HepG2 (cell line): ENCODE results near the gene PHF3. TPM values are rescaled to one million over a fixed set of nuclear protein-coding genes. Genes with fewer than 3 reads are reported as not detected.

ENCODE experiments used
- ATAC-seq: fragments of 200-7000 bp; cut with Tn5 transposase; 3 replicates; pipeline ENCODE4 v1.9.1; 2020; ENCODE audit warnings: mild to moderate bottlenecking, moderate library complexity
- BruUV-seq: library from RNA; stranded (reverse); fragments of 400-500 nt; replicated peaks from 2 replicates; lab custom pipeline; 2021; lab: Mats Ljungman, UMichigan
- CTCF ChIA-PET: fragments of 300-600 bp; formaldehyde crosslinking; extraction: SDS; loops from one replicate; lab custom pipeline; 2021; ENCODE audit warnings: low total read pairs, inconsistent platforms, low intra/inter-chr PET ratio; lab: Yijun Ruan, JAX
- POLR2A ChIA-PET: fragments of 350-600 bp; sonication (Branson Sonifier 250); formaldehyde crosslinking; loops from one replicate; lab custom pipeline; 2020; ENCODE audit warnings: antibody characterized with exemption, inconsistent platforms; lab: Yijun Ruan, JAX
- DNase-seq: peaks from one replicate; pipeline ENCODE4 v3.0.0-alpha.2; 2015; ENCODE audit warnings: low spot score
- FAIRE-seq: peaks from 3 replicates; lab custom pipeline; 2011; peaks lifted over from hg19 to GRCh38; lab: Jason Lieb, UNC
- H2AFZ ChIP-seq: one replicate; pipeline ENCODE4 v1.6.1; 2011; ENCODE audit warnings: low read length, inconsistent platforms
- H3K27ac ChIP-seq: fragments of 300-600 bp; 3 replicates; pipeline ENCODE4 v1.8.0; 2011; ENCODE audit warnings: mixed run types, mild to moderate bottlenecking, mixed read lengths, low read length, inconsistent platforms; ENCODE audit not compliant: insufficient read depth; ENCODE audit errors: extremely low read length
- H3K27me3 ChIP-seq, 2 experiments: fragments of 200-600 bp in 1 of 2; 2 replicates in 1 of 2; 3 replicates in 1 of 2; pipeline versions ENCODE4 v1.6.0 to v1.8.0; 2011; ENCODE audit warnings: low read length in 2 of 2, mild to moderate bottlenecking in 2 of 2, moderate library complexity in 2 of 2, inconsistent platforms in 1 of 2; ENCODE audit not compliant: insufficient read depth in 2 of 2, control insufficient read depth in 1 of 2
- H3K36me3 ChIP-seq, 2 experiments: fragments of 200-600 bp in 1 of 2; replicated peaks in 1 of 2; 2 replicates in 1 of 2; 3 replicates in 1 of 2; pipeline versions ENCODE4 v1.5.1 to v1.8.0; 2011; ENCODE audit warnings: low read length in 2 of 2, inconsistent platforms in 1 of 2; ENCODE audit not compliant: insufficient read depth in 2 of 2, control insufficient read depth in 1 of 2
- H3K4me1 ChIP-seq: 2 replicates; pipeline ENCODE4 v1.5.1; 2012; ENCODE audit warnings: low read length, inconsistent platforms; ENCODE audit not compliant: insufficient read depth
- H3K4me2 ChIP-seq: 2 replicates; pipeline ENCODE4 v1.6.0; 2011; ENCODE audit warnings: low read depth, low read length, inconsistent platforms
- H3K4me3 ChIP-seq, 3 experiments: fragments of 200-600 bp in 1 of 3; sonication (generic), shearing (Covaris generic) in 1 of 3; replicated peaks in 1 of 3; 2 replicates each; pipeline ENCODE4 v1.5.1; 2011 to 2016; ENCODE audit warnings: low read length in 3 of 3, inconsistent platforms in 2 of 3, low read depth in 2 of 3, mild to moderate bottlenecking in 2 of 3, control low read depth in 1 of 3, mixed read lengths in 1 of 3; ENCODE audit not compliant: insufficient read depth in 1 of 3
- H3K79me2 ChIP-seq: one replicate; pipeline ENCODE4 v1.6.1; 2011; ENCODE audit warnings: low read length, inconsistent platforms; ENCODE audit not compliant: insufficient read depth
- H3K9ac ChIP-seq: 2 replicates; pipeline ENCODE4 v1.6.0; 2011; ENCODE audit warnings: mild to moderate bottlenecking, low read depth, low read length, inconsistent platforms; ENCODE audit not compliant: insufficient read depth
- H3K9me3 ChIP-seq: 2 replicates; pipeline ENCODE4 v1.5.1; 2012; ENCODE audit warnings: mild to moderate bottlenecking, low read length
- H4K20me1 ChIP-seq: 2 replicates; pipeline ENCODE4 v1.6.0; 2011; ENCODE audit warnings: inconsistent platforms, mild to moderate bottlenecking, low read length, moderate library complexity; ENCODE audit not compliant: insufficient read depth
- ARID5B ChIP-seq: IDR thresholded peaks from 2 replicates; pipeline ENCODE4 v1.4.0; 2020; ENCODE audit warnings: mild to moderate bottlenecking, missing genetic modification reagents
- EP300 ChIP-seq, 3 experiments: sonication (generic) in 1 of 3; formaldehyde crosslinking in 1 of 3; IDR thresholded peaks; 2 replicates each; pipeline versions ENCODE4 v1.5.1 to v1.6.1; 2011 to 2020; ENCODE audit warnings: low read depth in 2 of 3, low read length in 2 of 3, borderline replicate concordance in 1 of 3, improper control_type of control experiment in 1 of 3, mild to moderate bottlenecking in 1 of 3, missing genetic modification reagents in 1 of 3, moderate library complexity in 1 of 3
- FOXA3 ChIP-seq: IDR thresholded peaks from 2 replicates; pipeline ENCODE4 v1.6.1; 2016; ENCODE audit warnings: missing genetic modification reagents, missing compliant biosample characterization
- HOMEZ ChIP-seq: IDR thresholded peaks from 2 replicates; pipeline ENCODE4 v1.6.1; 2016; ENCODE audit warnings: low read depth
- MAX ChIP-seq: IDR thresholded peaks from 2 replicates; pipeline ENCODE4 v1.6.1; 2012; ENCODE audit warnings: inconsistent platforms
- ZNF335 ChIP-seq: sonication (generic); formaldehyde crosslinking; IDR thresholded peaks from 2 replicates; pipeline ENCODE4 v1.4.0; 2020; ENCODE audit warnings: missing genetic modification reagents
- ZNF362 ChIP-seq: sonication (generic); formaldehyde crosslinking; IDR thresholded peaks from 2 replicates; pipeline ENCODE4 v1.4.0; 2020; ENCODE audit warnings: missing genetic modification reagents, mild to moderate bottlenecking, borderline replicate concordance
- ZNF574 ChIP-seq: sonication (generic); formaldehyde crosslinking; IDR thresholded peaks from 2 replicates; pipeline ENCODE4 v1.4.0; 2020; ENCODE audit warnings: missing genetic modification reagents
- ZNF644 ChIP-seq: IDR thresholded peaks from 2 replicates; pipeline ENCODE4 v1.6.1; 2016; ENCODE audit warnings: low read depth
- ZNF710 ChIP-seq: sonication (generic); formaldehyde crosslinking; IDR thresholded peaks from 2 replicates; pipeline ENCODE4 v1.5.0; 2020; ENCODE audit warnings: mild to moderate bottlenecking, missing genetic modification reagents, borderline replicate concordance
- WGBS: methylation state at CpG from one replicate; pipeline ENCODE4 v1.1.6; 2017; ENCODE audit warnings: low lambda C conversion rate; 5-methylcytosine and 5-hydroxymethylcytosine counted together
- in situ Hi-C: cut with HindIII; loops from 2 replicates; pipeline ENCODE4 v1.10.0; 2017; ENCODE audit warnings: low pct_unique_long_range_greater_than_20kb; ENCODE audit not compliant: extremely low pct_ligation_motif_present
- intact Hi-C: fragments of 100-400 bp; cut with micrococcal nuclease; formaldehyde crosslinking; loops from one replicate; pipeline ENCODE4 v1.10.0; 2022; ENCODE audit not compliant: unreplicated experiment
- polyA plus RNA-seq, 8 experiments: library from polyadenylated mRNA; depleted of rRNA in 3 of 8; stranded (reverse) in 7 of 8; unstranded in 1 of 8; fragments of >200 nt; fragmentation: Illumina TruSeq in 4 of 8; extraction: Trizol in 4 of 8; gene quantifications; 2 replicates each; pipeline versions ENCODE4 v1.2.1 to v1.2.3, GENCODE V29; 2011 to 2016; ENCODE audit warnings: low read depth in 4 of 8, missing spikeins in 1 of 8, mixed read lengths in 1 of 8; ENCODE audit not compliant: insufficient read depth in 1 of 8
- total RNA-seq, 5 experiments: library from RNA; depleted of rRNA; stranded (reverse); fragments of >200 nt; fragmentation: Illumina TruSeq; extraction: Trizol; gene quantifications; 2 replicates each; pipeline ENCODE4 v1.2.3, GENCODE V29; 2016; ENCODE audit warnings: low read depth in 1 of 5

The PHF3 gene
- total and polyA plus RNA-seq, 2 of the 13 experiments (the other 11 are each of a cell fraction or from before 2014, with no cell fraction given): 19.8 to 70.4 TPM

GRCh38 chr6:63739094-63739687 lies 103.6 kb downstream of the PHF3 start:
- BruUV-seq: no TSS peak
- H3K79me2 ChIP-seq: no peaks in the 10 kb centered on the region
- ATAC-seq: peak; percentile 95
- TF ChIP-seq HOMEZ (CRISPR knock-in tag) (peak; percentile 85), ZNF362 (CRISPR knock-in tag) (no peak), ZNF710 (CRISPR knock-in tag) (0 out of 2 replicates have a peak, but pooled peaks have one; percentile 41), ZNF644 (CRISPR knock-in tag) (peak; percentile 47; the same call in 1 of the 2 replicates), ARID5B (CRISPR knock-in tag) (peak; percentile 85), ZNF574 (no peak), EP300 (IDR thresholded peaks at IDR 0.05; ENCODE audit: low read depth in 2 of 2, low read length in 2 of 2) (peak in 1 of 2 experiments; percentile 61; a peak in 2 of 4 replicates), EP300 (CRISPR knock-in tag; IDR thresholded peaks at IDR 0.05; ENCODE audit: borderline replicate concordance) (no peak), MAX (peak; percentile 27; the same call in 1 of the 2 replicates), FOXA3 (CRISPR knock-in tag) (peak; percentile 23; the same call in 1 of the 2 replicates), ZNF335 (CRISPR knock-in tag) (0 out of 2 replicates have a peak, but pooled peaks have one; percentile 17)

More at GRCh38 chr6:63739094-63739687, 103.6 kb downstream of the PHF3 start:
- peak overlapping the region; percentile 44 for H3K27ac ChIP-seq
- no peaks in the 10 kb centered on the region for H3K36me3 ChIP-seq
- ChIA-PET POLR2A (interaction anchor here (1.0 to 1.5 kb wide), 2 partner anchors 14 to 16 kb away, joined by 3 to 4 read pairs; no protein-coding TSS in a partner anchor), CTCF (no interaction called here)
- peak overlapping the region; percentile 28; the same call in 1 of the 2 replicates for H3K4me2 ChIP-seq
- H4K20me1 ChIP-seq: no peaks in the 10 kb centered on the region
- H3K4me3 ChIP-seq: no peak overlapping the region
- no peak overlapping the region for H3K9ac ChIP-seq
- no peak overlapping the region for H2AFZ ChIP-seq
- DNase-seq: peak; percentile 87
- H3K27me3 ChIP-seq: no peaks in the 10 kb centered on the region
- FAIRE-seq: peak; percentile 15
- peaks cover 30% of the 10 kb centered on the region for H3K4me1 ChIP-seq
- in situ Hi-C loops (no loop called here), intact Hi-C loops (no loop called here)
- WGBS: 0% methylated on average over 1 of the region's 1 CpG
- H3K9me3 ChIP-seq: no peaks in the 10 kb centered on the region
